ENCODE data around the gene PHETA1. TPM values are rescaled to one million over a fixed set of nuclear protein-coding genes. Genes with fewer than 3 reads are reported as not detected.

Gene PHETA1
- polyA plus RNA-seq, 1 donor from 2014 or later: 25.4 TPM

DNA sequence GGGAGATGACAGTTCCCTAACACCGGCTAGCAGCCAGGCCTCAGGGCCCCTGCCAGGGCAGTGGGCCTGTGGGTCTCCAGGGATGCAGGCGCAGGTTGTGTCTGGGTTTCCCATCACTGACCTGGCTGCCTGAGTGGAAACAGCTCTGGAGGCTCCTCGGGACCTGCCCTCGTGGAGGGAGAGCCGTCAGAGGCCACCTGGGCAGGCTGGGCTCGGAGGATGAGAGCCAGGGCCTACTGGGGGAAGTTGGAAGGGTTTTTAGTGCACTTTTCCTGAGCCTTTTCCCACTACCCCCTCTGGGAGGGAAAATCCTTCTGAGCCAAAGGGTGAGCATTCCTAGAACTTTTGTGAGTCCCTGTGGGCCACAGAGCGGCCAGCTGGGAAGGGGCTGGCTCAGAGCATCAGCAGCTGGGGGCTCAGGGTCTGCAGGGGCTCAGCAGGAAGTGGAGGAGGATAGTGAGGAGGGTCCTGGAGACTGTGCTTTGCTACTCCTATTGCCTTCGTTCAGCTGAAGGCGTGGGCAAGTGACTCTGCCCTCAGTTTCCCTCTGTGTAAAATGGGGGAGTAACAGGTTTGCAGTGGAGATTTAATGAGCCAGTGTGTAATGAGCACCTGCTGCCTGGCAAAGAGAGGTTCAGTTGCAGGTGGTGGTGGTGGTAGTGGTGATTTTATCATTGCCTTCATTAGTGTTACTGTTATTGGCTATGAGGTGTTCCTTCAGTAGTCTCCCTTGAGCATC is 38.7 kb upstream of the PHETA1 start:
- Histone ChIP-seq H3K79me2 (replicated peaks; ENCODE audit: insufficient read depth, low read length) (no peaks in the 10 kb centered on the region), H3K9me3 (ENCODE audit: low read length) (no peaks in the 10 kb centered on the region), H3K4me3 (ENCODE audit: low read length) (peak overlapping the region; percentile 75), H3K36me3 (ENCODE audit: insufficient read depth, low read length) (no peaks in the 10 kb centered on the region), H3F3A (ENCODE audit: insufficient read depth, low read length, poor library complexity, severe bottlenecking) (no peaks in the 10 kb centered on the region), H3K9ac (ENCODE audit: low read length) (peak overlapping the region; percentile 63), H3K27me3 (ENCODE audit: insufficient read depth, low read depth, low read length) (peaks cover 16% of the 10 kb centered on the region), H3K4me2 (ENCODE audit: low read length) (no peak overlapping the region), H2AFZ (ENCODE audit: low read depth, low read length) (no peak overlapping the region), H3K9me2 (ENCODE audit: insufficient read depth, low read length) (no peaks in the 10 kb centered on the region), H4K20me1 (ENCODE audit: insufficient read depth) (no peaks in the 10 kb centered on the region), H3K27ac (ENCODE audit: low read length) (no peak overlapping the region)
- TF ChIP-seq REST (IDR thresholded peaks at IDR 0.05; ENCODE audit: borderline replicate concordance): no peak
- TF ChIP-seq, protein P1, sequence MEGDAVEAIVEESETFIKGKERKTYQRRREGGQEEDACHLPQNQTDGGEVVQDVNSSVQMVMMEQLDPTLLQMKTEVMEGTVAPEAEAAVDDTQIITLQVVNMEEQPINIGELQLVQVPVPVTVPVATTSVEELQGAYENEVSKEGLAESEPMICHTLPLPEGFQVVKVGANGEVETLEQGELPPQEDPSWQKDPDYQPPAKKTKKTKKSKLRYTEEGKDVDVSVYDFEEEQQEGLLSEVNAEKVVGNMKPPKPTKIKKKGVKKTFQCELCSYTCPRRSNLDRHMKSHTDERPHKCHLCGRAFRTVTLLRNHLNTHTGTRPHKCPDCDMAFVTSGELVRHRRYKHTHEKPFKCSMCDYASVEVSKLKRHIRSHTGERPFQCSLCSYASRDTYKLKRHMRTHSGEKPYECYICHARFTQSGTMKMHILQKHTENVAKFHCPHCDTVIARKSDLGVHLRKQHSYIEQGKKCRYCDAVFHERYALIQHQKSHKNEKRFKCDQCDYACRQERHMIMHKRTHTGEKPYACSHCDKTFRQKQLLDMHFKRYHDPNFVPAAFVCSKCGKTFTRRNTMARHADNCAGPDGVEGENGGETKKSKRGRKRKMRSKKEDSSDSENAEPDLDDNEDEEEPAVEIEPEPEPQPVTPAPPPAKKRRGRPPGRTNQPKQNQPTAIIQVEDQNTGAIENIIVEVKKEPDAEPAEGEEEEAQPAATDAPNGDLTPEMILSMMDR (IDR thresholded peaks at IDR 0.05; ENCODE audit: poor library complexity, severe bottlenecking): no peak
- no peak for TF ChIP-seq MXI1 (conservative IDR thresholded peaks at IDR 0.05; ENCODE audit: poor library complexity, severe bottlenecking)
- no peak for TF ChIP-seq SMC3 (conservative IDR thresholded peaks at IDR 0.05; ENCODE audit: poor library complexity)
- TF ChIP-seq EP300 (conservative IDR thresholded peaks at IDR 0.05; ENCODE audit: poor library complexity, severe bottlenecking): no peak
- TF ChIP-seq EZH2 (IDR thresholded peaks at IDR 0.05; ENCODE audit: borderline replicate concordance, insufficient read depth, low read length, poor library complexity, severe bottlenecking): no peak
- no peak for TF ChIP-seq TAF1 (IDR thresholded peaks at IDR 0.05; ENCODE audit: low read depth)
- no peak for TF ChIP-seq RAD21 (conservative IDR thresholded peaks at IDR 0.05)
- TF ChIP-seq POLR2AphosphoS5 (IDR thresholded peaks at IDR 0.05): no peak

DNA sequence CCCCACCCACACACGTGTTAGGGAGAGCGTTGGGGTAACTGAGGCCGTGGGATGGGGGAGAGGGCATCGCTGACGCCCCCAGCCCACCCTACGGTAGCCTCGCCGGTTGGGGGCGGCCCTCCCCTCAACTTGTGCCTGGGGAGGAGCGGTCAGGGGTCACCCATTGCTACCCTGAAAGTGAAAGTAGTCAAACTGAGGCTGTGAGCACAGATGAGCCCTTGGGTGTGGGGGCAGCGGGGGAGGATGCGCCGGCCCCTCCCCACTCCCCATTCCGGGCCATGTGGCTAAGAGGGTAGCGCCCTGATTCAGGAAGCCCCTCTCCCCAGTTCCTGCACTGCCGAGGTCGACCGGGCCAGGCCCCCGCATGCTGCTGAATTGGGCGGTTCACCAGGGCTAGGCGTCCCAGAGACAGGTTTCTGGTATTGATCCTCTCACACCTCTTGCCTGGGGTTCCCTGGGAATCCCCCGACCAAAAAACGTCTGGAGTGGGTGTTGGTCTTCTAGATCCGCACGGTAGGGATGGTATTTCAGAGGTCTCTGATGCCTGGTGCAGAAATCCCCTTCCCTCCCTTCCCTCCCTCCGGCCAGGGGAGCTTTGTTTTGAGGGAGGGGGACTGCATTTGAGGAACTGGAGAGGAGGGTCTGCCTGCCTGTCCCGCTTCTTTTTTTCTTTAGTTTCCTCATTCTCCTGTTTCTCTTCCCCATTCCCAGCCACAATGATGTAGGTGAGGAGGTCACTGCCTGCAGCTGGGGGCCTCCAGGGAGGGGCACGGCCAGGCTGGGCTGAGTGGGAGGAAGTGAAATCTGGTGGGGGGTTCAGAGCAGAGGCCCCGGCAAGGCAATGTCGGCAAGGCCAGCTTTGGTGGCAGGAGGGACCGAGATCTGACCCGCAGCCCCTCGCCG is 37.8 kb upstream of the PHETA1 start:
- Histone ChIP-seq H4K20me1 (ENCODE audit: insufficient read depth) (no peaks in the 10 kb centered on the region), H3K36me3 (ENCODE audit: insufficient read depth, low read length) (no peaks in the 10 kb centered on the region), H3K27ac (ENCODE audit: low read length) (no peak overlapping the region), H3K9me2 (ENCODE audit: insufficient read depth, low read length) (no peaks in the 10 kb centered on the region), H3K9me3 (ENCODE audit: low read length) (no peaks in the 10 kb centered on the region), H3K4me2 (ENCODE audit: low read length) (peak overlapping the region; percentile 73), H3F3A (ENCODE audit: insufficient read depth, low read length, poor library complexity, severe bottlenecking) (no peaks in the 10 kb centered on the region), H3K9ac (ENCODE audit: low read length) (peak overlapping the region; percentile 63), H3K4me3 (ENCODE audit: low read length) (peak overlapping the region; percentile 75), H2AFZ (ENCODE audit: low read depth, low read length) (no peak overlapping the region), H3K79me2 (replicated peaks; ENCODE audit: insufficient read depth, low read length) (no peaks in the 10 kb centered on the region), H3K27me3 (ENCODE audit: insufficient read depth, low read depth, low read length) (peaks cover 16% of the 10 kb centered on the region)
- TF ChIP-seq, protein P1 (IDR thresholded peaks at IDR 0.05; ENCODE audit: poor library complexity, severe bottlenecking): no peak
- no peak for TF ChIP-seq MXI1 (conservative IDR thresholded peaks at IDR 0.05; ENCODE audit: poor library complexity, severe bottlenecking)
- TF ChIP-seq EZH2 (IDR thresholded peaks at IDR 0.05; ENCODE audit: borderline replicate concordance, insufficient read depth, low read length, poor library complexity, severe bottlenecking): no peak
- TF ChIP-seq POLR2AphosphoS5 (IDR thresholded peaks at IDR 0.05): no peak
- TF ChIP-seq RAD21 (conservative IDR thresholded peaks at IDR 0.05): no peak
- TF ChIP-seq TAF1 (IDR thresholded peaks at IDR 0.05; ENCODE audit: low read depth): no peak
- no peak for TF ChIP-seq REST (IDR thresholded peaks at IDR 0.05; ENCODE audit: borderline replicate concordance)
- no peak for TF ChIP-seq SMC3 (conservative IDR thresholded peaks at IDR 0.05; ENCODE audit: poor library complexity)
- no peak for TF ChIP-seq EP300 (conservative IDR thresholded peaks at IDR 0.05; ENCODE audit: poor library complexity, severe bottlenecking)
